EH (cell line): ENCODE results near the gene CMSS1.

Experiments used
- DNase-seq: peaks from one replicate; pipeline ENCODE4 v3.0.0-alpha.2; 2015; ENCODE audit warnings: low read depth

The CMSS1 gene

GRCh38 chr3:100149713-100150415 is 332.2 kb downstream of the CMSS1 start:
- no peak for DNase-seq

GRCh38 chr3:100150473-100150872 is 332.8 kb downstream of the CMSS1 start:
- DNase-seq = peak; percentile 51

DNA sequence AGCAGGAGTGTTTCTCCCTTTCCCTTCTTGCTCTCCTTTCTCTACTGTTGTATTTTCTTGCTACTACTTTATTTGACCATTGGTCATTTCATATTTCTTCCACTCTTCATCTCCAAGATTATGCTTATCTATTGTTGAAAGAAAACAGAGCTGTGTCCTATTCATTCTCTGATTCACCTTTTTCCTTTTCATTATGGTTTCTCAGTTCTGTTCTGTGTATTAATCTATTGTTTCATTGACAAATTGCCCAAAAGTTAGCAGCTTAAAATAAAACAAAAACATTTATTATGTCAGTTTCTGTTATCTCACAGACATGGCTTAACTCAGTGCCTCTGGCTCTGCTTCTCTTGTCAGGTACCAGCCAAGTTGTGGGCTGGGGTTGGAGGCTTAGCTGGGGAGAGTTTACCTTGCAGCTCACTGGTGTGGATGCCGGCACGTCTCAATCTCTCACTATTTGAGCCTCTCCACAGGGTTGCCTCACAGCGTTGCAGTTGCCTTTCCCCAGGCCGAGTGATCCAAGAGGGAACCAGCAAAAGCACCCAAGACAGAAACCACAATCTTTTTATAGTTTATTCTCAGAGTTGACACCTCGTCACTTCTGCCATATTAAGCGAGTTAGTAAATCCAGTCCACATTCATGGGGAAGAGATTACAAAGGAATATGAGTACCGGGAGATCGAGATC is 333.5 kb downstream of the CMSS1 start:
- no peak for DNase-seq

GRCh38 chr3:100154171-100154570 is 336.5 kb downstream of the CMSS1 start:
- DNase-seq = no peak

DNA sequence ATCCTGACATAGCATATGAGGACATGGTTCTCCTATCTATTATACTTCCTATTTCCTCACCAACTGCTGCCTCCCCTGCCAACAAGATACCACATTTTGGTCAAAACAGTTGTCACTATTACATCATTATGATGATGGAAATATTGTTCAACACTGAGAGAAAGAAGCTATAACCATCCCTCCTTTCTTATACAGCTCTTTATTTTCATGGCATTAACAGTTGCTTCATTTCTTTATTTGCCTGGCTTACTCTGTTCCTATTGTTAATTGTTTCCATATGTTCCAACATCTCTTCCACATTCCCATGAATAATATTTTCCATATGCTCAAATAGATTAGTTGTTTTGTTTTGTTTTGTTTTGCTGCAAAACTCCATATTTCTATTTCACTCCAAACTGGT is 337.5 kb downstream of the CMSS1 start:
- DNase-seq = peak; percentile 51

GRCh38 chr3:100155590-100155989 is 337.9 kb downstream of the CMSS1 start:
- no peak for DNase-seq

- DNase-seq = no peak
These were observed 340.0 kb downstream of the CMSS1 start for GRCh38 chr3:100157685-100158084.

- DNase-seq = peak; percentile 34
These were observed 341.3 kb downstream of the CMSS1 start for GRCh38 chr3:100158918-100159330.

DNA sequence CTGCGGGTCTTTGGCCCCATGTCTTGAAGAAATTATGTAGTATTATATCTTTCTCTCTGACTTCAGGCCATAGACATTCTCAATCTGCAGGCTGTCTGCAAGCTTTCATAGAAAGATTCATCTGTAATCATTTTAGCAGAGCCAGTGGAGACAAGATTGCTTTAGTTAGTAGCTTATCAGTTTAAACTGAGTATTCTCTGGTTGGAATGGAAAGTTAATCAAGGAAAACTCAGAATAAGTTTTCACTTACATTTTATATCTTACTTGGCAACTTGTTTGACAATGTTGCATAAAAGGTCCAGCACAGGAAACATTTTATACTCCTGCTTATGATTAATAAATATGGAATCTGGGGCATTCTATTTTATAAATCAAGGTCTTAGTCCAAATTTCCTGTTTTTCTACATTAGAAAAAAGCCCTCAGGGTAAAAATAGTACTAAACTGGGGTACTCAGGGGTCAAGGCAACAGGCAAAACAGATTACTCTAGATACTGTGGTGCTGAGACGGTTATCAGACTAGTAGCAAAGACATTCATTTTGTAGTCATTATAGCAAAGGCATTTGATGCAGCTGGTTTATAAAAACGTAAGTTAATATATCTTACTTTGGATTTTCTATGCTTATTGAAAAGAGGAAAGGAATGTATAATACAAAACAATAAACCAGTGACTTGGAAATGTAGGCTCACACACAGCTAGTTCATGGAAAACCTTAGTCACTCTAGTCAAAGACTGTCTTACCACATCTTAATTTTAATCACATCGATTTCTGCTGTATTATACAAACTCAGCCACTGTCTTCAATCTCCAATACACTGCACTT is 341.9 kb downstream of the CMSS1 start:
- DNase-seq = peak; percentile 88

DNA sequence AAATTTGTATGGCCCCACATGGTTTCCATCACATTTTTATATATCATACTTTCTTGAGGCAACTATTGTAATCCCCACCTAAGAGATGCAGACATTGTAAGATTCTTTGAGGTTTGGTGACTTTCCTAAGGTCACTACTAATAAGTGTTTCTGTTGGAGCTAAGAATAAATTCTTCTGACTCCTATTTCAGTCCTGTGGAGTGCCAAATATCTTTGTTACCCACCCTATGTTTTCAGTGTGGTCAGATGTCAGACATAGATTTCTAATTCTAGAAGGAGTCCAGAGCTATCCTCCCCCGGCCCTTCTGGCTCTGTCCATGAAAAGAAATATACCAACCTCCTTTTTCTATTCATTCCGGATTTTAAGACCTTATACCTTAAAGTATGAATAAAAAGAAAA is 342.9 kb downstream of the CMSS1 start:
- peak; percentile 67 for DNase-seq

DNA sequence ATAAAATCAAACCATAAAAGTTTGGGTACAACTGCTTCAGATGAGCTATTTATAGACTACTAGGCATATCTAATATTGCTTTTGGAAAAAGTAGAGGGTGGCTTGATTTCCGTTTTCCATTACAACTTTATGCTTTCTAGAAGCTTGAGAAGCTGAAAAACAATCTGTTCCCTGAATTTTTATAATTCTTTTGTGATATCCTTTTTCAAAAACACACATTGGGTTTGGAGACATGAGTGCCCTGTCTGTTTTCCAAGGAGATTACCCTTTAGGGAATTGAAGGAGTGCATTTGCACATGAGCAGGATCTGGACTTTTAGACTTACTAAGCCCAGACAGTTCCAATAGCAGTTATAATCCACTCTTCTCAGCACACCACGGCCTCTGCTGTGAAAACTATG is 346.1 kb downstream of the CMSS1 start:
- peak; percentile 48 for DNase-seq

- no peak for DNase-seq
These were observed 347.1 kb downstream of the CMSS1 start for GRCh38 chr3:100164743-100165142.

GRCh38 chr3:100165926-100166550 is 348.4 kb downstream of the CMSS1 start:
- DNase-seq = no peak

GRCh38 chr3:100169201-100169920 is 351.7 kb downstream of the CMSS1 start:
- no peak for DNase-seq

- DNase-seq = no peak
These were observed 352.8 kb downstream of the CMSS1 start for GRCh38 chr3:100170486-100170885.

DNA sequence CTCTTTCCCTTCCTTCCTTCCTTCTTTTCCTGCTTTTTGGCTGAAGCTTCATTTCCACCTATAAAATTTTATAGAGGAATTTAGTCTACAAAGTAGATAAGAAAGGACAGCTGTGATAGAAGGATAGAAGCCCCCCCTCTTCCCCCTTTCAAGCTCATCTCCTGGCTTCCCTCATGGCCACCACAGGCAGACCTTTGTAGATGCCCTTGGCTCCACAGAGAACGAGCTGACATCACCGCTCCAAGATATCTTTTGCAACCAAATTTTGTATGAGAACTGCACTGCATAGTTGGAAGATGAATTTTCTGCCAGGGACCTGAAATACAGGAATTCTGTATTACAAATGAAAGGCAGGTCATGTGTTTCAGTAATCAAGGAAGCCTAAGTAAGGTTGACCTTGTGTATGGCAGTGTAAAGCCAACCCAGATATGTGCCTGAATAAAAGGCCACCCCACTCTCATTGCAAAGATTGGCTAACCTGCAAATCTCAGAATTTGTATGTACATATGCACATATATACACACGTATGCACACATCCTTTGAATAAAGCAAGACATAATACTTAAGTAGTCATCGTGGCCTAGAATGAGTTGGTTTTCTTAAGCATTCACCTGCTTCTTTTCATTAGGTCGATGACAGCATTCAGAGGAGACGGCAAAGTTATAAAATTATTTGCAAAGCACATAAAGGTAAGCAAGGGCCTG is 353.7 kb downstream of the CMSS1 start:
- DNase-seq = no peak

- DNase-seq = peak; percentile 38
These were observed 356.3 kb downstream of the CMSS1 start for GRCh38 chr3:100173961-100174360.

DNA sequence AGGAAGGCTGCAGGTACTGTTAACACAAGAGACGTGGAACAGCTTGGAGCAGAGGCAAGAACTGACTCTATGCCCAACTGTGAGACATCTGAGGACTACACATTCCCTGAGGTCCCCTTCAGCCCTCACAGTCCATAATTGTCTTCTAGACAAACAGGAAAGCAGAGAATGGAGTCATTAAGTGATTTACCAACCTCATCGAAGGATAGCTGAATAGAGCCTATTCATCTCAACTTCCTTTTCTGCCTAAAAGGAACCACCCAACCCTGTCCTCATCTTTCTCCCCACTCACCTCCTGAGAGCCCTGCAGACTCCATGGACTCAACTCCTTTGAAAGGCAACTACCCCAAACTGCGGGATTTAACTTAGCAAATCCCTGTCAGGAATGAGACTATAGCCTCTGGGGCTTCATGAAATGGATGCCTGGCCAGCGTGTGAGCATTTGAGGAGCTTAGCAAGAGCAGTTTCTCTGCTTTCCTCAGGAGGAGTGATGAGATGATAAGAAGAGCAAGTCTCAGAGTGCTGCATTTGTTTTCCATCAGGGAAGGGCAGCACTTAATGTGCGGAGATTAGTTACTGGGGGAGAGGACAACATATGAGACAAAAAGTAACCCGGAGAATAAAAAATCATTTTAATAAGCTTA is 358.1 kb downstream of the CMSS1 start:
- DNase-seq = no peak

- DNase-seq = no peak
These were observed 362.2 kb downstream of the CMSS1 start for GRCh38 chr3:100179692-100180349.

DNA sequence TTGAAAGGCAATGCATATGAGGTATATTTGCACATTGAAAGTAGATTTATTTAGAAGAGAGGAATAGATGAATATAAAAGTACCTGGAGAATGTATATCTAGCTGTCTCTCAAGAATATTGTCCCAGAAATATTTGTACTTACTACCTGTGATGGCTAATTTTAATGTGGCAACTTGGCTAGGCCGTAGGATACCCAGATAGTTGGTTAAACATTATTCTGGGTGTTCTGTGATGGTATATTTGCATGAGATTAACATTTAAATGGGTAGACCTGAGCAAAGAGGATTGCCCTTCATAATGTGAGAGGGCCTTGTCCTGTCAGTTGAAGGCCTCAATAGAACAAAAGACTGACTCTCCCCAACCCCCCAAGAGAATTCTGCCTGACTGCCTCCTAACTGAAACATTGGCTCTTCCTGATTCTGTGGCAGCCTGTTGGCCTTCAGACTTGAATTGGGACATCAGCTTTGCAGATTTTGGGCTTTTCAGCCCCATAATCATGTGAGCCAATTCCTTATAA is 366.0 kb downstream of the CMSS1 start:
- no peak for DNase-seq
